AG10803 (cell line): ENCODE results near the gene NTRK1.
"Not testable (repeated sequence)": the region's sequence is repeated elsewhere in the genome, so short reads cannot be mapped to it uniquely, and the experiment has no call there.

ENCODE experiments used
- DNase-seq: peaks from one replicate; pipeline ENCODE4 v3.0.0; 2010; ENCODE audit warnings: low read depth
- H3K4me3 ChIP-seq: 2 replicates; pipeline ENCODE4 v1.5.1; 2011; ENCODE audit warnings: mild to moderate bottlenecking, low read length, control low read depth
- TF ChIP-seq, protein P1 (sequence below): conservative IDR thresholded peaks from 2 replicates; pipeline ENCODE4 v1.5.1; 2011; ENCODE audit warnings: mild to moderate bottlenecking, low read length, control low read depth, inconsistent platforms

The NTRK1 gene

DNA sequence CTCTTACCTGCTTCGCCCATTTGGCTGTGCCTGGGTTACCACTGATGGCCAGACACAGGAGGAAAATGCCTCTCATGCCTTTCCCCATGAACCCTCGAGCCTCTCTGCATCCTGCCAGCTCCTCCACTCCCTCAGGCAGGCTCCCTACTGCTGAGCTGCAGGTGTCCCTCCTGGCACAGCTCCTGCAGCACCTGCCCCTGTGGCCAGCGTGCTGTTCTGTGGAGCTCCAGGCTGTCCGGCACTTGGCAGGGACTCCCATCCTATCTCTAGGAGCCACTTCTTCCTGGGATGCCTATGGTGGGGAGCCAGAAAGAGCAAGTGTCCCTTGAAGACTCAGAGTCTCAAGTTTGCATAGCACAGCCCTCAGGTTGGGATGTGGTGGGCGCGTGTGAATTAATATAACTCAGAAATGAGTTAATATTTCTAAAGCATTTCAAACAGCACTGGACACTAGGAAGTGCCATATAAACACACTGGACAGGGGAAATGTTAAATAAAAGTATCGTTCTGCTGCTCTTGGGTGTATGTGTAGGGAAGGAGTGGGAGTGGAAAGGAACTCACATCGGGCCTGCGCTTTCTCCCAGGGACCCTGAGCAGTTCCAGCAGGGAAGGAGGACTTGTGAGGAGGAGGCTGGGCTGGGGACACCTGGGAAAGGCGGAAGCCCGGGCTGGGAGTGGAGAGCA is 62.5 kb downstream of the NTRK1 start:
- H3K4me3 ChIP-seq, result no peak overlapping the region
- no peak for DNase-seq
- TF ChIP-seq, protein P1, sequence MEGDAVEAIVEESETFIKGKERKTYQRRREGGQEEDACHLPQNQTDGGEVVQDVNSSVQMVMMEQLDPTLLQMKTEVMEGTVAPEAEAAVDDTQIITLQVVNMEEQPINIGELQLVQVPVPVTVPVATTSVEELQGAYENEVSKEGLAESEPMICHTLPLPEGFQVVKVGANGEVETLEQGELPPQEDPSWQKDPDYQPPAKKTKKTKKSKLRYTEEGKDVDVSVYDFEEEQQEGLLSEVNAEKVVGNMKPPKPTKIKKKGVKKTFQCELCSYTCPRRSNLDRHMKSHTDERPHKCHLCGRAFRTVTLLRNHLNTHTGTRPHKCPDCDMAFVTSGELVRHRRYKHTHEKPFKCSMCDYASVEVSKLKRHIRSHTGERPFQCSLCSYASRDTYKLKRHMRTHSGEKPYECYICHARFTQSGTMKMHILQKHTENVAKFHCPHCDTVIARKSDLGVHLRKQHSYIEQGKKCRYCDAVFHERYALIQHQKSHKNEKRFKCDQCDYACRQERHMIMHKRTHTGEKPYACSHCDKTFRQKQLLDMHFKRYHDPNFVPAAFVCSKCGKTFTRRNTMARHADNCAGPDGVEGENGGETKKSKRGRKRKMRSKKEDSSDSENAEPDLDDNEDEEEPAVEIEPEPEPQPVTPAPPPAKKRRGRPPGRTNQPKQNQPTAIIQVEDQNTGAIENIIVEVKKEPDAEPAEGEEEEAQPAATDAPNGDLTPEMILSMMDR, result no peak

DNA sequence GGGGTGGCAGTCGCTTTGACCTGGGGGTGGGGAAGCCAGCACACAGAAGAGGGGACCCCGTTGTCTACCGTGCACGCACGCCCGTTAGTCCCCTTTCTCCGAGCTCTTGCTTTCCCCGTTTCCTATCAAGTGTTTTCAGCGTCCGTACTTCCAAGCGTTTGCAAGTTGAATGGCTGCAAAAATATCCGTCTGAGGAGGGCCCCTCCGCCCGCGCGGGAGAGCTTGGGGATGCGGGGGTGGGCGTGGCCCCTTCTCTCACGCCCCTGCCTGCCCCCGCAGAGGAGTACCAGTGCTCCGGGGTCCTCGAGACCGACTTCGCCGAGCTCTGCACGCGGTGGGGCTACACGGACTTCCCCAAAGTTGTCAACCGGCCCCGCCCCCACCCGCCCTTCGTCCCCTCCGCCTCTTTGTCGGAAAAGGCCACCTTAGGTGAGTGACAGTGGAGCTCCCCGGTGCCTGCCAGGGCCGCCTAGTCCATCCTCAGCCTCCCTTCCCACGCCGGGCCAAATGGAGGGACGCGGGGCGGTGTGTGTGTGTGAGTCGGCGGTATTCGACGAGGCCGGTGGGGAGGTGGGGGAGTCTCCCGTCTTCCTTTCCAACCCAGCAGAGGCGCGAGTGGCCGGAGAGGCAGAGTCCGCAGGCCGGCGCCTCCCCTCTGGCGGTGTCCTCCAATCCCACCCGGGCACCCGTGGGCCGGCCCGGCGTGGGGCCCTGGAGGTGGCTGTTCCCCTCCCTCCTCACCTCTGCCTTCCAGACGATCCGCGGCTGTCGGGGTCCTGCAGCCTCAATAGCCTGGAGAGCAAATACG is 63.2 kb downstream of the NTRK1 start:
- H3K4me3 ChIP-seq, result no peak overlapping the region
- DNase-seq, result no peak
- TF ChIP-seq, protein P1, result no peak

DNA sequence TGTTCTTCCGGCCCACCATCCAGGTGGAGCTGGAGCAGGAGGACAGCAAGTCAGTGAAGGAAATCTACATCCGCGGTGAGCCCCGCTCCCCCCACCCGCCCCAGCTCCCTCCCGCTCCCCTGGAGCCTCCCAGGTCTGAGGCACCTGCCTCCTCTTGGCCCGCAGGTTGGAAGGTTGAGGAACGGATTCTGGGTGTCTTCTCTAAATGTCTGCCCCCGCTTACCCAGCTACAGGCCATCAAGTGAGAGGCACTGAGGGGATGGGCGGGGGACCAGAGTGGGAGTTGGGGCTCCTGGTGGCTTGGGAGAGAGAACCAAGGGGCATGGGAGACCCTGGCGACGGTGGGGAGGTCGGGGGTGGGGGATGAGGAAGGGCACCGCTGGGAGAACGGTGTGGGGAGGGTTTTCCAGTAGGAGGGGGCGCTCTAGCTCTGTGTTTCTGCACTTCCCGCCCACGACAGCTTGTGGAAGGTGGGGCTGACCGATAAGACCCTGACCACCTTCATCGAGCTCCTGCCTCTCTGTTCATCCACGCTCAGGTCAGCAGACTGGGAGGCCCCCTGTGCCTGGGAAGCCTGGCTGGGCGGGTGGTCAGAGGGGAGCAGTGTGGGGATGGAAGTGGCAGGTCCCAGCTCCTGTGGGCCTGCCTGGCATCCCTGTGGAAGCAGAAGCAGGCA is 64.0 kb downstream of the NTRK1 start:
- TF ChIP-seq, protein P1, result no peak
- no peak for DNase-seq
- no peak overlapping the region for H3K4me3 ChIP-seq

DNA sequence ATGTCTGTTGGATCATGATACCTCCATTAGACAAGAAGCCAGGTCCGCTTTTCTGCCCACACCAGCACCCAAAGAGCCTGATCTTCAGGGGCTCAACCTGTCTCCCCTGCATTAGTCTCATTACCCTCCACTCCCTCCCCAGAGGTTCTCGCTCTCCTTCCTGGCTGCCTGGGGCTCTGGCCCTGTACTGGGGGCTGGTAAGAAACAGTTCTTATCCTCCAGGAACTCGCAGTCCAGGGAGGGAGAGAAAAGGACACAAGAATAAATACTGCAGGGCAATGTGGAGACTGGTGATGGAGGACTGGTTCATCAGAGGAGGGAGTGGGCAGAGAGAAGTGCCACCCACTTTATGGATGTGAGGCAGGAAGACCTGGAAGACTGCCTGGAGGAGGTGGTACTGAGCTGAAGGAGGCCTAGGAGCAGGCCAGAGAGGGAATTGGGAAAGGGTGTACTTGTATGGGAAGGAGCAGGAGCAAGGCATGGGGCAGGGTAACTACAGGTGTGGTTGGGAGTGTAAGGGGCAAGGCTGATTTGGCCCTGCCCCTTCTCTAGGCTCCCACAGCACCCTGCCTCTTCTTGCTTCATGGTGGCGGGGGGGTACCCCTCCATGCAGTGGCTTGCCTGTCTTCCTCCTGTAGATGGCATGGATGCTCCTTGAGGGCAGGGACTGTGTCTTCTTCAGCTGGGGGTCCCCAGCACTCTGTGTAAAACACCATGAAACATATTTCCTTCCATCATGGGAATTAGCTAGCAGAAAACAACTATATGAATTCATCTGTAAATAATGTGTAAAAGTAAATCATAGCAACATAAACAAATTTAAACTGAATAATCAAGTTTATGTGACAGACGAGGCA is 64.7 kb downstream of the NTRK1 start:
- DNase-seq, result no peak
- H3K4me3 ChIP-seq, result no peak overlapping the region
- TF ChIP-seq, protein P1, result no peak

DNA sequence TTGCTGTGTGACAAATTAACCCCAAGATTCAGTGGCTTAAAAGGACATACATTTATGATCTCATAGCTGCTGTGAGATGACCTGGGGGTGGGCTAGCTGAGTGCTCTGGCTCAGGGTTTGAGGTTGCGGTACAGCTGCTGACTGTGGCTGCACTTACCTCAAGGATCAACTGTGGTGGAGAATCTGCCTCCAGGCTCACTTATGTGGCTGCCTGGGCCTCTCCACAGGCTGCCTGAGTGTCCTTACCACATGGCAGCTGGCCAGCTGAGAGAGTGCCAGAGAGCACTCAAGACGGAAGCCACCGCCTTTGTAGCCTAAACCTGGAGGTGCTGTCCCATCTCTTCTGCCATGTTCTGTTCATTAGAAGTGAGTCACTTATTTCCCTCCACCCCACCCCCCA is 65.5 kb downstream of the NTRK1 start:
- DNase-seq, result peak; percentile 56

DNA sequence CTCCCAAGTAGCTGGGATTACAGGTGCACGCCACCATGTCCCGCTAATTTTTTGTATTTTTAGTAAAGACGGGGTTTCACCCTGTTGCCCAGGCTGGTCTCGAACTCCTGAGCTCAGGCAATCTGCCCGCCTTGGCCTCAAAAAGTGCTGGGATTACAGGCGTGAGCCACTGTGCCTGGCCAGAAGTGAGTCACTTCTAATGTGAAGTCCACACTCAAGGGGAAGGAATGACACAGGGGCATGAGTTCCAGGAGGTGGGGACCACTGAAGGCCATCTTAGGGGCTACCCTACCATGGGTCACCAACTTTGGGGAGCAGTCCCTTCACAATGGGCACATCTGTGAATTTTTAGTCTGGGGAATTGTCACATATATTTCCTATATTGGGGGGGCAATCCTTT is 66.0 kb downstream of the NTRK1 start:
- not testable (repeated sequence) for H3K4me3 ChIP-seq, DNase-seq

More for the DNA sequence above, 65.5 kb downstream of the NTRK1 start:
- TF ChIP-seq, protein P1, result no peak
- no peak overlapping the region for H3K4me3 ChIP-seq
